Stimulated activated CD8-positive, alpha-beta memory T cell treated with anti-CD3 and anti-CD28 coated beads, Interleukin-7, amount 100 ng/mL, for 48 hours (primary cell): ENCODE measurements around the gene SLC35F1.
"Not testable (repeated sequence)": the region's sequence is repeated elsewhere in the genome, so short reads cannot be mapped to it uniquely, and the experiment has no call there.

Experiments
- DNase-seq, 2 donors: peaks; one replicate each; pipeline ENCODE4 v3.0.0-alpha.2; 2020; ENCODE audit warnings: low read depth in 1 of 2; ENCODE audit errors: extremely low read depth in 1 of 2

The SLC35F1 gene

DNA sequence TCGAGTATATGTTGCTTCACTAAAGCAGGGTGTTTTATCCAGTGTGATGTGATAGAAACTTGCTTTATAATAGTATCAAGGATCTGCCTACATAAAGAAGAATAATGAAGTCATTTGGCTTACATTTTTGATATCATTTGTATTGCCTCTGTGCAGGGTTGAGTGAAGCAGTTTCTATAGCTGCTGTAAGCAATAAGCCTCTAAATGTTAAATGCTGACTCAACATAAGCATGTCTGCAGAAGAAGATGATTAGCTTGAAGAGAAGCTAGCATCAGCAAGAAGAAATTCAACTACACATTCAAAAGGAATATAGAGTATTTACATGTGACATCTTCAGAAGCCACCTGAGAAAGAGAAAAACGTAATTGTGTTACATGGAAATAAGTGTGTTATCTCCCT lies 17.6 kb downstream of the SLC35F1 start:
- DNase-seq, result no peak

DNA sequence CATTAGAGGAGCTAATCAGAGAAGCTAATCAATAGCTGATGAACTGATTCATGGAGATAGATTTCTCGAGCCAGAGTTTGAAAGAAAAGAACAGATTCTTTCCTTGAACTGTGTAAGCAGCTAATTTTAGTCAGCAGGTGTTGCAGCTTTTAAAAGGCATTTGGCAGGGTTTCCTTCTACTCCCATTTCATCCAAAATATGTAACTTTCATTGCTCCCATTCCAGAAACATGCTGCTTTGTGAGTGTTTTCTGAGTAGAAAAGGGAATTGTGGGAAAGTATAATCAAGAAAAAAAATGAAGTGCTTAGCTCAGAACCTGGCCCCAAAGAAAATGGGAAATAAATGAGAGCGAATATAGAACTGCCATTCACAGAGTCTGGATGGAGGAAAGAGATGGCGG lies 20.8 kb downstream of the SLC35F1 start:
- no peak for DNase-seq

DNA sequence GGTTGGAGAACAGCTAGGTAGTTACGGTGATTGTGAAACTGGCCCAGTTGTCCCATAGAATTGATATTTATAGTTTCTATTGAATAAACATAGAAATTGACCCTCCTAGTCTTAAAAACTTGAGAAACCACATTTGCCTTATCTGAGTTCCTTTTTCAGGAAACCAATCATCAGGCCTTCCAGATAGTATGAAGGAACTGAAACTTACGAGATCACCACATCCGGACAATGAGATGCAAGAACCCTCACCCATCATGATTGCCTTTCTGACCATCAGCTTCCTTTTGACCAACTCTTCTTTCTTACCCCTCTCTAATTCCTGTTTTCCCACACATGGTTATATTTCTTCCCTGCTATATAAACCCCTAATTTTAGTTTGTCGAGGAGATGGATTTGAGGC lies 21.8 kb downstream of the SLC35F1 start:
- no peak for DNase-seq

DNA sequence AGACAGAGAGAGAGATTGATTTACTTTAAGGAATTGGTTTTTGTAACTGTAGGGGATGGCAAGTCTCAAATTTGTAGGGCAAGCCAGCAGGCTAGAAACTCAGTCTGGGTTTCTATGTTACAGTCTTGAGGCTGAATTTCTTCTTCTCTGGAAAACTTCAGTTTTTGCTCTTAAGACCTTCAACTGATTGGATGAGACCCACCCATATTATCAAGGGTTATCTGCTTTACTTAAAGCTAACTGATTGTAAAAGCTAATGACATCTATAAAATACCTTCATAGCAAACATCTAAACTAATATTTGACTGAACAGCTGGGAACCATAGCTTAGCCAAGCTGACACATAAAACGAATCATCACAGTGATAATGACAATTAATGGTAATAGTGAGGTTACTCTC lies 22.4 kb downstream of the SLC35F1 start:
- no peak for DNase-seq

DNA sequence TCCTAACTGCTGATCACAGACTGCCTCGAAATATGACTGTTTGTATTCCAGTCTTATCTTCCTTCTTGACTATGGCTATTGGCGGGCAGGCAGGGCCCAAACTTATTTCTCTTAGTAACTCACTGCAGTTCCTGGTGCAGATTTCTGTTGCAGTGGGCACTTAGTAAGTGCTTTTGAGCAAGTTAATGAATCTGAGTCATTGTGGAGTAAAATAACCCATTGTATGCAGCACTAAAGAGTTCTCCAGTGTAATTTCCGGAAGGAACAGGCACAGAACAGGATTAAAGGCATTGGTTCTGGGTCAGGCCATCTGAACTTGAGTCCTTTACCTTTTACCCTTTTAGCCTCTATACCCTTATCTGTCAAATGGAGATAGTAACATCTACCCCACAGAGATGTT lies 23.6 kb downstream of the SLC35F1 start:
- DNase-seq, result no peak

DNA sequence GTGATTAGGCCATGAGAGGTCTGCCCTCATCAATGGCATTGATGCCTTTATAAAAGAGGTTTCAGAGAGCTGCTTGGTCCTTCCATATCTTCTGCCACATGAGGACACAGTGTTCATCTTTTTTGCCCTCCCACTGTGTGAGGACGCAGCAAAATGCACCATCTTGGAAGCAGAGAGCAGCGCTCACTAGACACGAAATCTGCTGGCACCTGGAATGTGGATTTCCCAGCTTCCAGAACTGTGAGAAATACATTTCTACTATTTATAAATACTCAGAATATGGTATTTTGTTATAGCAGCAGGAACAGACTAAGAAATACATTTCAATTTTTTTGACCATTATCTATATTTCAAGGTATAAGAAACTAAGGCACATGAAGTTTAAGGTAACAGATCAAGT lies 24.9 kb downstream of the SLC35F1 start:
- no peak for DNase-seq

DNA sequence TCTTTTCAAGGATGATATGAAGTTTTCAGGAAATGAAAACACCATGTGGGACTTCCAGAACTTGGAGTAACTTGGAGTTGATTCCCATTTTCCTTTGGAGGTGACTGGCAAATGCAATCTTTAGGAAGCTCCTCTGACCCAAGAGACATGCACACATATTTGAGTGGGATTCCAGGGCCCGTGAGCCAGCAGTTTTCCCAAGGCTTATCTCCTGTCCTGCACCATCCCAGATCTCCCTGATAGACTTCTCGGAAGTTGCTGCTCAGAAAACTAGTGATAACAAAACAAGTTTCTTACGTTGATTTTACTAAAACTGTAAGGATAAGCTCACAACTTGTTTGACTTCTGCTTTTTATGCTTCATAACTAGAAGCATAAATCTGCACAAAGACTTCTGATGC lies 25.6 kb downstream of the SLC35F1 start:
- no peak for DNase-seq

DNA sequence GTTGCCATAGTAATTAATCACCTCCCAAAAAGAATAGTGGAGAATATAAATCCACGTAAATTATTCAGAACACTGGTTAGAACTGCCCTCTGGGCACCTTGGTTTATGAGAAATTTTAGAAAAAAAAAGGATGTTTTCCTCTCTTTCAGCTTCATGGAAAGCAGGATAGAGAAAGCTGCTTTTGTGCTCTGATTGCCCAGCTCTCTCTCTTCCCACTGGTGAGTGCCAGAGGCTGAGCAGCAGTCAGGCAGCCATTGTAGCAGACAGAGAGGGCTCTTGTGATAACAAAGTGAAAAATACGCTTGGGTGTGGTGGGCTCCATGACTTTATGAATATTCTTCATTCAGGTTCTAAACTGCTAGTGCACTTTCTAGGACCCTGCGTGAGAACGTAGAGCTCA lies 26.4 kb downstream of the SLC35F1 start:
- DNase-seq, result no peak

DNA sequence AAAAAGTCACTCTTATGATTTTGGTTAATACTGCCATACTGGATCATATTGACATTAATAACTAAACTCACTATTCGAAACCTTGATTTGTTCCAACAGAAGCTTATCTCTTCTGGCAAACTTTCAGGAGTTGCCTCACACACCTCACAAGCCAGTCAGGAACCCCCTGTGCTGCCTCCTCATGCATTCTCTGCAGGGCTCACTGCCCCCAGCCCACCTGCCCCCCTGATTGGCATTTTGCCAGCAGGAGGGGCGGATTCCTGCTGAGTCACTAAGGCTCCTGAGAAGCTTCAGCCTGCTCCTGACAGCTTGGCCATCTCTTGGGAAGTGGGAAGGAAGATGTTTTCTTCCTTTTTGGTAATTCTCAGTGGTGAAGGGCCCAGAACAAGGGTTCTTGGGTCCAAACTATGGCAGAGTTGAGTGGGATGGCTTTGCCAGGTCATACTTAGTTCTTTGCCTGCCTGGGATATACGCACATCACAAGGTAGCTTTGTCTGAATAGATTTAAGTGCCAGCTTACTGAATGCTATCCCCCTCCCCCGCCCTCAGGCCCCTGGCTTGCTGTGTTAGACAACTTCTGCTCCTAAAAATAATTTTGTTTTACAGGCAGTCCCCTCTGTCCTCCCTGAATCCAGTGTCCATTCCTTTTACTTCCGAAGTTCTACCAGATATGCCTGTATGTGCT lies 31.4 kb downstream of the SLC35F1 start:
- no peak for DNase-seq

DNA sequence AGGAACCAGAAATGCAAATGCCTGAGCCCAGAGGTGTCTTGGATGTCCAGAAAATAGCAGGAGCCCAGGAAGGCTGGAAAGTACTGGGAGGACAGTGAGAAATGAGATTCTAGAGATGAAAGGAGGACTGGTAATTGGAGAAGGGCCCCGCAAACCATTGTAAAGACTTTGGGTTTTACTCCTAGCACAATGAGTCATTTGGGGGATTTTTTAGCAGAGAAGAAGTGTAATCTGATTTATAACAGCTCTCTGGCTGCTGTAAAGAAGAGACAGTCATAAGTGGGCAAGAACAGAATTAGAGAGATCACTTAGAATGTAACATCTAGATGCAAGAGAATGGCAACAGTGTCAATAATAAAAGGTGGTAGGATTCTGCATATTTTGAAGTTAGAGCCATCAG lies 40.2 kb downstream of the SLC35F1 start:
- DNase-seq, result no peak

DNA sequence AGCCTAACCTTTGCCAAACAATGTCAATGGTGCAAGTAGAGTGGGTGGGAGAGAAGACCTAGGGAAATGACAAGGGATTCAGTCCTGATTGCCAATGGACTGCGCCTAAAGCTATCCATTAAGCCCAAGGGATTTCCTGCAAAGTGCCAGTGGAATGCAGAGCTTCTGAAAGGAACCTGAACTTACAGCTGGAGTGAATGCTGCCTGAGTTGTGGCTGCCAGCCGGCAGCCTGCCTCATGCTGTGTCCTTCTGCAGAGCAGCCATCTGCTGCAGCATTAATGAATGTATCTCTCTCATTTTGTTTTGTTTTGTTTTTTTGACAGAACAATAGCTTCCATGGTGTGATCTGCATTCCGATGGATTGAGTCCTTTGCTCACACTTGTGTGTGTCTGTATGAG lies 44.7 kb downstream of the SLC35F1 start:
- no peak for DNase-seq

DNA sequence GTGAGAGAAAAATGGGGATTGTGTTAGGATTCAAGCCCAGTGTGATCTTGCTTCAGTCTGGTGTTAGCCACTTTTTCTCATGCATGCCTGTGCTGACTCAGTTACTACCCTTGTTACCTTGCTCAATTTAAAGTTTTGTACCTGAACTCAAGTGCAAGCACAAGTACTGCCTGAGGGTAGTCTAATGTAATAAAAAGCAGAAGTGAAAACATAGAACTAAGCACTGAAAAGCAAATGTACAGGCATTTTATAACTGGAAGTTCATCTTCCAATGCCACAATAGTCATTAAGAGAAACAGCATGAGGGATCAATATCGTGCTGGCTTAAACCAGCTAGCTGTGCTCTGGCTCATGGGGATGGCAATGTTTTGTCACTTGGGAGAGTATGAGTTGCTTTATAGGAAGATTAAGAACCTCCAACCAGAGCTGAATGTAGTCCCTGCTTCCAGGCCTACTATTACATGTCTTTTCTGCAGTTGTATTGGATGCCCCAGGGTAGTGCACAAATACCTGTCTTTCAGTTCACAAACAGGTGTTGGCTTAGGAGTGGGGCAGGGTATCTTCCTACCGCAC lies 48.7 kb downstream of the SLC35F1 start:
- DNase-seq, result no peak

DNA sequence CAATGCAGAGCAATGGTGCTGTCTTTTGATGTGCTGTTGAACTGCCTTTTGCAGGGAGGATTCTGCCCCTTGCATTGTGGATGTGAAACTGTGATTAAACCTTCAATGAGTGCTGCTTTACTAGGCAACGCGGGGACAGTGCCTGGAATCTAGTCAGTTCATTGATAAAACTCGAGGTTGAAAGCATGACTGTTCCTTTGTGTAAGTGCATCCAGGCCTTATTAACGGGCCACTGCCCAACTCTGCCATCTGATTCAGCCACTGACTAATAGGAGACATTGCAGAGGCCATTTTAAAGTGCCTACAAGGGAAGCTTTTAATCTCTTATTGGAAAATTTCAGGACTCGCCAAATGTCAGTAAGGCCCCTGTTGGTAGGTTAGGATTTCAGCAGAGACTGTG lies 49.3 kb downstream of the SLC35F1 start:
- no peak for DNase-seq

DNA sequence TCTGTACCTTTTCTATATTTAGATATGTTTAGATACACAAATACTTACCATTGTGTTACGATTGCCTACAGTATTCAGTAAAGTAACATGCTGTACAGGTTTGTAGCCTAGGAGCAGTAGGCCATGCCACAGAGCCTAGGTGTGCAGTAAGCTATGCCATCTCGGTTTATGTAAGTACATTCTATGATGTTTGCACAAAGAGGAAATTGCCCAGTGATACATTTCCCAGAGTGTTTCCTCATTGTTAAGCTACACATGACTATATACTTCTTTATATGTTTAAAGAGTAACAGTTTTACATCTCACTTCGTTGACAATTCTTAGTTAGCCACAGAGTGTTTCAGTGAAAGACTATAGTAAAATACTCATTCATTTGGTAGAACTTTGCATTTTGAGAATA lies 51.5 kb downstream of the SLC35F1 start:
- no peak for DNase-seq

DNA sequence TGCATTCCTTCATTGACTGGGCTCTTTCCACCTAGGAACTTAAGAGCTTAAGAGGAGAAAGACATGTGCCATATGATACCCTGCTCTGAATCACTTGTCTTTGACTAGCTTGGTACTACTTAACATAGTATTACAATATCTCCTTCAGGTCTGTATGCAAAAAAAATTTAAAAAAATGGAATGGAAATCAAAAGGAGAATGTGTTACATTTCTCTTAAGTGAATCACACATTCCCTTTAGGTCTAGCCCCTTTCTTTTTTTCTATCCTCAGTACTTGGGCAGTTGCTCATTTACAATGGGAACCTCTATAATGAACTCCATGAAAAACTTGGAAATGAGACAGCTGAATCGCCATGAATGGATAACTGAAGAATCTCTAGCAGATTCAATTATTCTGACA lies 53.8 kb downstream of the SLC35F1 start:
- no peak for DNase-seq

DNA sequence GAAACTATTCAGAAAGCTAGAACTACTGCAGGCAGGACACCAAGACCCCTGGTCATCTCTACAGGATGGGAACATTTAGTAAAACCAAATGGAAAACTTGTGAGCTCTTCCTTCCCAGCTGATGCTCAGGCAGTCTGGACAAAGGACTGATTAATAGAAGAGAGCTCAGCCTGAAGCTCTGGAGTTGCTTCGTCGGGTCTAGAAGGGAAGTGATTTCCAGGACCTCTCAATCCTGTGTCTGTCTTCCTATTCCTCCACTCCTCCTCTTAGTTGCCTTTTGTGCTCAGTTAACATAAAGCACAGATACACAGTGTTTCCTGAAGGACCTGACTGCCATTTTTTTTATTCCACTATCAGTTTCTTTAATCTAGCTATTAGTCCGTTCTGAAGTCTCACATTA lies 54.2 kb downstream of the SLC35F1 start:
- no peak for DNase-seq

DNA sequence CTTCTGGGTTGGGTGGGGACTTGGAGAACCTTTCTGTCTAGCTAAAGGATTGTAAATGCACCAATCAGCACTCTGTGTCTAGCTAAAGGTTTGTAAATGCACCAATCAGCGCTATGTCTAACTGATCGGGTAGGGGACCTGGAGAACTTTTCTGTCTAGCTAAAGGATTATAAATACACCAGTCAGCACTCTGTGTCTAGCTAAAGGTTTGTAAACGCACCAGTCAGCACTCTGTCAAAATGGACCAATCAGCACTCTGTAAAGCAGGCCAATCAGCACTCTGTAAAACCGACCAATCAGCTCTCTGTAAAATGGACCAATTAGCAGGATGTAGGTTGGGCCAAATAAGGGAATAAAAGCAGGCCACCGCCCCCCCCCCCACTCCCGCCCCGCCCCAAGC lies 58.7 kb downstream of the SLC35F1 start:
- not testable (repeated sequence) for DNase-seq

DNA sequence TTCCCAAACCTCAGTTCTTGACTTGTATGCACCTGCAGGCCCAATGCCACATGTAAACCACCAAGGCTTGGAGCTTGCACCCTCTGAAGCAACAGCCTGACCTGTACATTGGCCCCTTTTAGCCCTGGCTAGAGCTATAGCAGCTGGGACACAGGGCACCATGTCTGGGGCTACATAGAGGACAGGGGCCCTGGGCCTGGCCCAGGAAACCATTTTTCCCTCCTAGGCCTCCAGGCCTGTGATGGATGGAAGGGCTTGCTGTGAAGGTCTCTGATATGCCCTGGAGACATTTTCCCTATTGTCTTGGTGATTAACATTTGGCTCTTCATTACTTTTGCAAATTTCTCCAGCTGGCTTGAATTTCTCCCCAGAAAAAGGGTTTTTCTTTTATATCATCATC lies 64.6 kb downstream of the SLC35F1 start:
- DNase-seq, result no peak

DNA sequence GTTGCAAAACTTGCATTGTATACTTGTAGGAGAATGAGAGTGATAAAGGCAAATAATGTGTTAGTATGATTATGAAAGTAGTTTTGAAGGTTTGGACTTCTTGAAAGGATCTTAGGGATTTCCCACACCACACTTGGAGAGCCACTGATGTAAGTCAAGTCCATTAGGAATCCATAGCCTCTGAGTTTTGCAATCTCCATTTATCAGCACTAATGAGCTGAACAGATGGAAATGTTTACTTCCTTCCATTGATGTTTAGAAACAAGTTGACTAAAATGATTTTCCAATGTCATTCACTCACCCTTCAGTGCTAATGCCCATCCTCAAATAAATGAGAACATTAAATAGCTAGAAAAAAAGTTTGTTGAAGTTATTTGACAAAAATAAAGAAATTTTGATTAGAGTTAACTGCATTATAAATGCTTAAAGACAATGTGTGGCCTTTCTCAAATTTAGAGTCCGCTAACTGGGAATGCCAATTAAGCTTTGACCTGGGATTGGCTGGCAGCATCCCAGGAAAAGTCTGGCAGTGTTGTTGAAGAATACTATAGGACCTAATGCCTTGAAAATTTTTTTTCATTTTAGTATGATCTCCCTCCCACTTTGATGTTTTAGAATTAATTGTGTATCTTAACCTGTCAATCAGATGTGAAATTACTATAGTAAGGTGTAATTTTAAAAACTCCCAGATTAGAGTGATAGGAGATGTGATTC lies 68.0 kb downstream of the SLC35F1 start:
- DNase-seq, result no peak

DNA sequence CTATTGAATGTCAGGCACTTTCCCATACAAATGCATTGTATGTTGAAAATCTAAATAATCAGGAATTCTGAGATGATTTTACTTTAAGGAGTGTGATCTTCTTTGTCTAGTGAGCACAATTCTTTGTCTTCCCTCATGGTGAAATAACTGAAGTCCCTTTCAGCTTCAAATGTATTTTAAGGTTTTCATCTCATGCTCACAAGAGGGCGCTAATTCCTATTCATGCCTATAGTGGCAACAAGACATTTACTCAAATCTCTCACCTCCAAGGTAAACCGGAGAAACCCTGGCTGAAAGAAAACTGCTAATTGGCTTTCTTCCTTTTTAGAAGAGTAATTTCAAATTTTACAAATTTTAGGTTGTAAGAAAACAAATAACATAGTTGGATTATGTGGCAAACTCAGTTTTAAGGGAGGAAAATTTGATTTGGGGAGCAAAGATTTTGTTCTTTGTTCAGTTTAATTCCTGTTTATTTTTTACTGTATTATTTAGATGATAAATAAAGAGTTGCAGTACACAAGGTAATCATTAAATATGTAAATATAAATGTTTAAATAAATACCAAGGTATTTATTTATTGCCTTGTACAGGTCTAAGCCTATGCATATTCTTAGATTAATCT lies 69.1 kb downstream of the SLC35F1 start:
- no peak for DNase-seq

DNA sequence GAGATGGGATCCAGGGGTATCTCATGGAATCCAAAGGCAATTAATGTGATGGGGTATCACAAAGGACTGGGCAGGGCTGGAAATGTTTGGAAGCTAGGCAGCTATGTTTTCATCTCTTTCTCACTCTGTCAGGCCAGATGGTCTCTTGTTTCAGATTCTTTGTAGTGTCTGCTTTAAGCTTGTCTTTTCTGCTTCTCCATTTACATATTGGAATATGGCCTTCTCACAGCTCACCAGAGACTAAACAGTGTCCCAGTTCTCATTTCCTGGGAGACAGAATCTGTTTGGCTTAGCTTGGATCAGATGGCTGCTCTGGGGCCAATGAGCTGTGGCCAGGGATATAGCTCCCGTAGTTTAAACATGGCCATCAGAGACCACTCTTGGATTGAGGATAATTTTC lies 78.9 kb downstream of the SLC35F1 start:
- no peak for DNase-seq

DNA sequence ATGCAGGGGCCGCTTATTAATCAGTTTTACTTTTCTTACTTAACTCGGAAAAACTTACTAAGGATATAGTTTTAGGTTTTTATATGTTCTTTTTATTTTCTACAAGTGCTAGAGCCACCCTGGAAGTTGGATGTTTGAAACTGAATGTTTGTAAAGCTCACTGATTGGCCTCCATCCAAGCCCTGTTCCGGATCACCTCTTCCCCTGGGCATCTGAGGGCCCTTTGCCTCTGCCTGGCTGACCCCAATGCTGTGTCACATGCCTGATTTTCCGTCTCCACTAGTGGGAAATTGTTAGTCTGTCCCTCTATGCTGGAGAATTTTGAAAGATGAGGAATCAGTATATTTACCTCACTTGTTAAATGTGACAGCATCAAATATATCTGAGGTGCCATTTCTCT lies 79.3 kb downstream of the SLC35F1 start:
- no peak for DNase-seq
